COLO668 (cell line): Measurements from ENCODE around the gene TEK.
"Not testable (repeated sequence)": the region's sequence is repeated elsewhere in the genome, so short reads cannot be mapped to it uniquely, and the experiment has no call there.

Experiments used
- DNase-seq: peaks from one replicate; lab custom pipeline; 2025; ENCODE audit not compliant: unreplicated experiment; lab: John Stamatoyannopoulos, UW

Gene TEK

GRCh38 chr9:27108981-27109541, at the start of gene TEK:
Gene TEK (plus strand): TSS chr9:27109225. CDS start chr9:27109591, 366 bp downstream.
- DNase-seq: no peak

DNA sequence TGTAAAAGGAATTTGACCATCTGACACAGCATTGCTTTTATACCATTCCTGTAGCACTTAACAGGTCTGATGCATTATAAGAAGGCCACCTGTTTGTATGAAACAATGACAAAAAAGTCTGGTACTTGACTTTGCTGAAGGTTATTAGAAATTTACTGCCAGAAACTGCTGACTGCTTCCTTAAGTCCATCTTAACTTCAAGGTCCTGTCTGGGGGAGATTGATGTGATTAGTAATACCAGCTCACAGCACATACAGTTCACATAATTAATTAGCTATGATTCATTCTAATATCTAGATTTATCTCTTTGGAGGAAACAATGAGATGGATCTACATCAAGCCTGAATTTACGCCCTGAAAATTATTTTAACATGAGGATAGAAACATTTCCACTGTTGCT, 49.6 kb upstream of the TEK start:
- no peak for DNase-seq

- no peak for DNase-seq
Observed at GRCh38 chr9:27059907-27060306, 49.1 kb upstream of the TEK start.

- DNase-seq: no peak
Observed at GRCh38 chr9:27065288-27065687, 43.7 kb upstream of the TEK start.

- DNase-seq: no peak
Observed at GRCh38 chr9:27073841-27074728, 34.9 kb upstream of the TEK start.

DNA sequence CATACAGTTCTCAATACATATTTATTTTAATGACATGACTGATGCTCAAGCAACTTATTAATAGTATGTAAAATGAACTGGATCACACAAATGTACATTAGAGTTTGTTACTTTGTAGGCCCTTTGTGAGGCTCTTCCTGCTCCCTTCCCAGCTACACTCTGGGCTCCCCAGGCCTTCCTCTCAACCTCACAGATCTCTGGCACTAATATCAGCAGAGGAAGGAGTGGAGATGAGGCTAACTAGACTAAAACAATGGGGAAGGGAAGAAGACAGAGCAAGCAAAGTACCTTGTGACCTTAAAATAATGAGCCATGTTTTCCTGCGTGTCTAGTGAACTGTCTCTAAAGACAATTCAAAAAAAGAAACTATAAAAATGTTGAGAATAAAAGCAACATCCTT, 30.3 kb upstream of the TEK start:
- no peak for DNase-seq

GRCh38 chr9:27085456-27085855, 23.6 kb upstream of the TEK start:
- DNase-seq: no peak

DNA sequence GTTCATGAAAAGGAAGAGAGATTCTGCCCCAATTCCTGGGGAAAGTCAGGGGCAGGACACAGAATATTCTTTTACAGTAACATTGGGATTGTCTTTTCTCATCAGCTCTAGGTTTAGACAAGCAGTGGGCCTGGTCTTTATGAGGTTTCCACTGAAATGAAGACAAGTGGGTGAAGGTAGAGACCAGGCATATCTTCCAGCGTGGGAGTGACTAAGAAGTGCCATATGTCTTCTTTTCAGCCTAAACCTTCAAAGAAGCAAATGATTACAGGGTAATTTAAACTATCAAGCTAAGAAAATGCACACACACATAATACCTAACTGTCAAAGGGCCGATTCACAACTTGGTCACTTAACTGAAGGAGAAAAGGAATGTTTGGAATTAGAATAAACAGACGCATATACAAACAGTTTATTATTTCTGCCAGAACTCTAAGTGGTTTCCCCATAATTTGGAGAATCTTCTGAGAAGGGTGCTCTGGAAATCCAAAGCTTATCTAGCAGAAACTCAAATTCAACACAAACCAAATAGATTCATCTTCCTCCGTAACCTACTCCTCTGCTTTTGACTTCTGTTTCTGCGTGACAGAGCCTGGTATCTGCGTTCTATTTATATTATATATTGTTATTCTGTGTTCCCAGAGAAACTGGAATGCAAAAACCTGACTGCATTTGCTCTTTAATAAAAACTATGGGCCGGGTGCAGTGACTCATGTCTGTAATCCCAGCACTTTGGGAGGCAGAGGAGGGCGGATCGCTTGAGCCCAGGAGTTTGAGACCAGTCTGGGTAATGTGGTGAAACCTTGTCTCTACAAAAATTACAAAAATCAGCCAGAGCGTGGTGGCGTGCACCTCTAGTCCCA, 22.0 kb upstream of the TEK start:
- DNase-seq: no peak

DNA sequence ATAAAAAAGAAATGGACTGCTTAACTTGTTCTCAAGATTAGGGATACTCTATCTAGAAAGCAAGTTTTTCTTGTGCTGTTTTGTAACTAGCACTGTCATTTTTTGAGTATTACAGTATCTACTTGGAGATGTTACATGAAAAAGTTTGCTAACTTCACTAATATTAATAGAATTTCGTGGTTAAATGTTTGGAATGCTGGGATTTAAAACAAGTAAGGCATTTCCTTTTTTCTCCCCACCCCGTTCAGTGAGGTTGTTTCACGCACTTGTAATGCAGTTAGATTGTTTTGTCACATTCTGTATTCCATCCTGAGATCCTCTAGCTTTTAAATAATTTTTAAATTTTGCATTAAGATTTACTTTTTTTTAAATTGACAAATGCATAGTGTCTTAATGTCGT, 20.0 kb upstream of the TEK start:
- no peak for DNase-seq

DNA sequence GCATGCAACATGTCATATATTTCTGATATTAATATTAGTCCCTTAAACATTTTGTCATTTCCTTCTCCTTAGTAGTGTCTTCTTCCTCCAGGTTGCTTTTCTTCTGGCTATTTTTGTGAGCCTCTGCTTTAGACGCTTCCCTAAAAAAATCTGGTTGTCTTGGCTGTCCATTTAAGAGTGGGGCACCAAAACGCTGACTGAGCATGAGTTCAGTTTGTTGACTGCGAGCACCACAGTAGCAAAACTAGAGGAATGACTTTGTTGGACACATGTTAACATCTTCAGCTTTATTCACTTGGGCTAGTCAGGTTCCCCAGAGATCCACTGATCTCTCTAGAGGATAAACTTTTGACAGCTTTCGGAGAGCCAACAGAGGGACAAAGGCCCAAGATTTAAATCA, 19.3 kb upstream of the TEK start:
- no peak for DNase-seq

DNA sequence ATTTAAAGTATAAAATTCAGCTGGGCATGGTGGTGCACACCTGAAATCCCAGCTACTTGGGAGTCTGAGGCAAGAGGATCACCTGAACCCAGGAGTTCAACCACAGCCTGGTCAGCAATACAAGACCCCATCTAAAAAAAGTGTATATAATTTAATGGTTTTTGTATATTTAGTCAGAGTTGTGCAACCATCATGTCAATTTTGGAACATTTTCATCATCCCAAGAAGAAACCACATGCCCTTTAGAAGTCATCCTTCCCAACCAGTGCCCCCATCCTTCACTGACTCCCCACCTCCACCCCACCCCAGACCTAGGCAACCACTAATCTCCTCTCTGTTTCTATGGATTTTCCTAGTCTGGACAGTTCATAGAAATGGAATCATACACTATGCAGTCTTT, 18.8 kb upstream of the TEK start:
- no peak for DNase-seq

- DNase-seq: no peak
Observed at GRCh38 chr9:27090711-27091110, 18.3 kb upstream of the TEK start.

GRCh38 chr9:27092496-27092895, 16.5 kb upstream of the TEK start:
- DNase-seq: not testable (repeated sequence)

- not testable (repeated sequence) for DNase-seq
Observed at GRCh38 chr9:27093384-27094067, 15.5 kb upstream of the TEK start.

GRCh38 chr9:27094640-27095298, 14.3 kb upstream of the TEK start:
- no peak for DNase-seq

DNA sequence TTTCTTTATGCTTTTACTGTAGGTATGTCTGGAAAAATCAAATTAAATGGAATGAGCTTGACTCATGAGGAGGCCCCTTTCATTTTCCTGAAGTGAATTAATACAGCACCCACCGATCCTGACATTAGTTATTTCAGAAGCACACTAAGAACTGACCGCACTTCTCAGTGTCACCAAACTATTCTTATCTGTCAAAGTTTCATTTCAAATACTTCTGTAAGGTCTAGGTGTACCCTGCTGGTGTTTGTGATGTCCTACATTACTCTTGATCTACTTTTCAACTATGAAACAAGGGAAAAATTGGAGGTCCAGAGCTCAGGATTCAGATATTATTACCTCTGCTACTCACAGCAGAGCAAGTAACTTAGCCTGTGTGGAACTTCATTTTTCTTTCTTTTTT, 1.8 kb upstream of the TEK start:
- no peak for DNase-seq

DNA sequence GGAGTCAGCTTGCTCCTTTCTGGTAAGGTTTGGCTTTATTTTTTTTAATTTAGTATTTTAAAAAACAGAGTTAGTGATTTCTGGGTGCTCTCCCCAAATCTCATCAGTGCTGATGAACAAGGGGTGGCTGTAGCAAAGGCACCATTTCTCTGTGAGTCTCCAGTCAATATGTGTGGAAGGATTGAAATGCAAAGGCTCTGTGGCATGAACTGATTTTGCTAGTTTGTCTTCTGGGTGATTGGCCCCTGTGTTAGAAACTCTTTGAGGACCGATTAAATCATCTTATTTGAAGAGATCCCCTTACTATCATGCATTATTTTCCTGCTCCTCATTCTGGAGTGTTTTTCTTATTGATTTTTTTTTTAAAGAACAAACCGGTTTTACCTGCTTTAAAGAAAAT, 596 bp downstream of the TEK start:
- no peak for DNase-seq

DNA sequence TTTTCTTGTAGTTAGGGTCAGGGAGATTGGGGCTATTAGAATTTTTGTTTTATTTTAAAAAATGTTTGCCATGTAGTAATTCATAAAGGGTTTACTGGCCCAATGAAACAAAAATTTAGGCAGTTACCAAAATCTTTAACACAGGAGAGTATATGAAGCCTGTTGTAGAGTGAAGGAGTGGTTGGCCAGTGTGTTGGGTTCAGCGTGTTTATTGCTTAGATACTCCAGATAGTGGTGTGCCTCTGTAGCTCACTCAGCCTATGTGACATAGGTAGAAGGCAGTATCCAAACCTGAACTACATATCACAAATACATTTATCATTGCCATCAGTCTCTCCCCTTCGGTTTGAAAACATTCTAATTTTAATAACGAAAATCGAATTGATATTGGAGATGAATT, 1.2 kb downstream of the TEK start:
- no peak for DNase-seq

DNA sequence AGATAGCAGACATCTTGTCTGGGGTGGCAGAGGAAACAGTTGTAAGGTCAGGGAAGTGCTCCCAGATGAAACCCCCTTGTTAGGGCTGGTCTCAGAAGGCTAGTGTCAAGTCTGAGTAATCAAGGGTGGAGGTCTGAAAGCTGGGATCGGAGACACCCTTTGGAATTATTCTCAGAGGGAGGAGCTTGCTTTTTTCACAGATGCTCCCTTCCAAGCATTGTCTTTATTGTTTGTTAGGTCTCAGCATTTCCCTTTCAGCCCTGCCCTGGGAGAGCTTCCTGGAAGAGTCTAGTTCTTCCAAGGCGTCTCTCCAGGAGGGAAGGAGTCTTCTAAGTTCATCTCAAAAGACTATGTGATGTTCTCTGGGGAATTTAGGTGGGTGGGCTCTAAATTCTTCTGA, 3.2 kb downstream of the TEK start:
- no peak for DNase-seq

DNA sequence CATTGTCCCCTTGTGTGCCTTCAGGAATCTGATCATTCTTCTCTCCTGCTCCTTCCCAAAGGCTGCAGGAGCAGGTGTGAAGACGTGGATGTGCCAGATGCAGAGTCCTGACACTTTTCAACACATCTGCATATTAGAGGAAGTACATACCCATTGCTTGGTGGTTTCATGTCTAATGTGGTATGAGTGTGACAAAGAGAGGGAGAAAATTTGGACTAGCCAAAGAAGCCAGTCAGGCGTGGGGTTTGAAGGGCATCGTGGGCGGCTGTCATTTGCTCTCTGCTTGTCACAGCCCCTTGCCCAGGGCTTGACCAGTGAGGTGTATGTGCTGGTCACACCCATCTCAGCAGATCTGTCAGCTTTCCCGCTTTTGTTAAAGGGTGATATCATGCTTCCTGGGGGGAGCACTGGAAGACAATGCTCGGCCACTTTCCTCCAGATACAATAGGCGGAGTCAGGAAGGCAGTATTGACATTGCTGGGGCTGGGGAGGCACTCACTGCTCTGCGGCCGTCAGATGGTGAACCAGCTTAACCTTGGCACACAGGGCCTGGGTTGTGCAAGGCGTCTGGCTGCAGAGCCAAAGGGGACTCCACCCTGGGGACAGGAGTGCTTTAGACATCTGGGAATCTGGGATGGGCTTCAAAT, 8.6 kb downstream of the TEK start:
- peak; percentile 79 for DNase-seq
